Large intestine (tissue), 1 donor: ENCODE measurements around the gene STK39. TPM values are rescaled to one million over a fixed set of nuclear protein-coding genes. Genes with fewer than 3 reads are reported as not detected.

Source experiments
- polyA plus RNA-seq: library from polyadenylated mRNA; unstranded; fragments of 120-200 nt; gene quantifications from one replicate; pipeline ENCODE4 v1.2.1, GENCODE V29; 2013

The STK39 gene
- polyA plus RNA-seq, 1 donor, result 22.4 TPM

Other genes with a start within 250 kb of the STK39 start
- 43.8 TPM for gene CERS6, start 208.7 kb upstream of the STK39 start, polyA plus RNA-seq